ENCODE measurements around the gene CELF4. TPM values are rescaled to one million over a fixed set of nuclear protein-coding genes. Genes with fewer than 3 reads are reported as not detected.

Gene CELF4
- total and polyA plus RNA-seq, 7 donors: 0.60 to 5.0 (median 1.8) TPM; not detected in 1

GRCh38 chr18:37395631-37396030 lies 170.0 kb downstream of the CELF4 start:
- intact Hi-C loops (cut with DNase I): no loop called here
- no peaks in the 10 kb centered on the region for H3K9me3 ChIP-seq
- peaks cover 0 to 15% (median 13%) of the 10 kb centered on the region in 4 donors for H3K4me1 ChIP-seq
- H3K27me3 ChIP-seq: peaks cover 0 to 14% (median 0%) of the 10 kb centered on the region in 3 donors
- TF ChIP-seq POLR2A (IDR thresholded peaks at IDR 0.05) (no peak), EP300 (IDR thresholded peaks at IDR 0.05) (no peak), CTCF (IDR thresholded peaks at IDR 0.05) (no peak), POLR2AphosphoS5 (IDR thresholded peaks at IDR 0.05) (no peak)
- no peak overlapping the region for H3K27ac ChIP-seq
- no peaks in the 10 kb centered on the region for H3K36me3 ChIP-seq
- WGBS, 2 donors: 81 to 89% methylated on average over 4 of the region's 4 CpGs
- H3K4me3 ChIP-seq: no peak overlapping the region
- no peak for DNase-seq

- peaks cover 0 to 14% (median 0%) of the 10 kb centered on the region in 3 donors for H3K27me3 ChIP-seq
- H3K4me3 ChIP-seq: no peak overlapping the region
- H3K27ac ChIP-seq: no peak overlapping the region
- intact Hi-C loops (cut with DNase I): no loop called here
- WGBS, 2 donors: 76 to 80% methylated on average over 7 of the region's 7 CpGs
- H3K9me3 ChIP-seq: no peaks in the 10 kb centered on the region
- H3K36me3 ChIP-seq: no peaks in the 10 kb centered on the region
- no peak for DNase-seq
- peaks cover 0 to 15% (median 13%) of the 10 kb centered on the region in 4 donors for H3K4me1 ChIP-seq
- TF ChIP-seq POLR2AphosphoS5 (IDR thresholded peaks at IDR 0.05): no peak
- no peak for TF ChIP-seq EP300 (IDR thresholded peaks at IDR 0.05)
These were observed 170.5 kb downstream of the CELF4 start for GRCh38 chr18:37395138-37395537.

GRCh38 chr18:37394610-37394965 lies 171.0 kb downstream of the CELF4 start:
- H3K27me3 ChIP-seq: peaks cover 0 to 14% (median 0%) of the 10 kb centered on the region in 3 donors
- peaks cover 0 to 15% (median 13%) of the 10 kb centered on the region in 4 donors for H3K4me1 ChIP-seq
- H3K36me3 ChIP-seq: no peaks in the 10 kb centered on the region
- H3K27ac ChIP-seq: no peak overlapping the region
- 51 to 71% methylated on average over 5 of the region's 5 CpGs for WGBS, 2 donors
- intact Hi-C loops (cut with DNase I): no loop called here
- DNase-seq: no peak
- no peak for TF ChIP-seq POLR2AphosphoS5 (IDR thresholded peaks at IDR 0.05)
- no peak for TF ChIP-seq CTCF (IDR thresholded peaks at IDR 0.05)
- TF ChIP-seq POLR2A (IDR thresholded peaks at IDR 0.05): no peak
- no peak for TF ChIP-seq EP300 (IDR thresholded peaks at IDR 0.05)
- peak overlapping the region in 3 of 4 donors; percentile 40 to 51 (median 48) for H3K4me3 ChIP-seq
- no peaks in the 10 kb centered on the region for H3K9me3 ChIP-seq

GRCh38 chr18:37393945-37394609 lies 171.5 kb downstream of the CELF4 start:
- DNase-seq: peak; percentile 79
- no peak for TF ChIP-seq POLR2A (IDR thresholded peaks at IDR 0.05)
- TF ChIP-seq POLR2AphosphoS5 (IDR thresholded peaks at IDR 0.05): no peak
- no peak for TF ChIP-seq CTCF (IDR thresholded peaks at IDR 0.05)
- TF ChIP-seq EP300 (IDR thresholded peaks at IDR 0.05): no peak
- 2 to 3% methylated on average over 59 of the region's 59 CpGs for WGBS, 2 donors
- Histone ChIP-seq H3K27me3 (peaks cover 0 to 14% (median 0%) of the 10 kb centered on the region in 3 donors), H3K36me3 (no peaks in the 10 kb centered on the region), H3K9me3 (peaks cover 0 to 3% (median 0%) of the 10 kb centered on the region in 4 donors), H3K4me3 (peak overlapping the region; percentile 14 to 51 (median 44)), H3K4me1 (peaks cover 0 to 15% (median 13%) of the 10 kb centered on the region in 4 donors), H3K27ac (no peak overlapping the region)
- intact Hi-C loops (cut with DNase I): no loop called here

GRCh38 chr18:37393221-37393827 lies 172.3 kb downstream of the CELF4 start:
- WGBS, 2 donors: 15 to 24% methylated on average over 6 of the region's 6 CpGs
- TF ChIP-seq EP300 (IDR thresholded peaks at IDR 0.05) (no peak), CTCF (IDR thresholded peaks at IDR 0.05) (no peak), POLR2AphosphoS5 (IDR thresholded peaks at IDR 0.05) (no peak), POLR2A (IDR thresholded peaks at IDR 0.05) (no peak)
- intact Hi-C loops (cut with DNase I): no loop called here

More at GRCh38 chr18:37393221-37393827, 172.3 kb downstream of the CELF4 start:
- peaks cover 0 to 15% (median 13%) of the 10 kb centered on the region in 4 donors for H3K4me1 ChIP-seq
- H3K9me3 ChIP-seq: peaks cover 0 to 3% (median 0%) of the 10 kb centered on the region in 4 donors
- H3K4me3 ChIP-seq: peak overlapping the region in 2 of 4 donors; percentile 48 to 51
- no peak for DNase-seq
- H3K36me3 ChIP-seq: no peaks in the 10 kb centered on the region
- H3K27ac ChIP-seq: no peak overlapping the region
- H3K27me3 ChIP-seq: peaks cover 0 to 14% (median 0%) of the 10 kb centered on the region in 3 donors
